HG03565 (cell line): Measurements from ENCODE around the gene MEFV.
A peak's percentile ranks its signal among the peaks of the same experiment; 100 is the strongest.

Experiments used
- ATAC-seq: cut with Tn5 transposase; IDR thresholded peaks from one replicate; pipeline ENCODE4 v1.9.1; 2021; ENCODE audit warnings: mild to moderate bottlenecking, moderate library complexity; ENCODE audit not compliant: unreplicated experiment

The MEFV gene

GRCh38 chr16:3268294-3268693 lies 11.9 kb upstream of the MEFV start:
- ATAC-seq, result no peak

- no peak for ATAC-seq
Observed at GRCh38 chr16:3266873-3267537, 10.6 kb upstream of the MEFV start.

DNA sequence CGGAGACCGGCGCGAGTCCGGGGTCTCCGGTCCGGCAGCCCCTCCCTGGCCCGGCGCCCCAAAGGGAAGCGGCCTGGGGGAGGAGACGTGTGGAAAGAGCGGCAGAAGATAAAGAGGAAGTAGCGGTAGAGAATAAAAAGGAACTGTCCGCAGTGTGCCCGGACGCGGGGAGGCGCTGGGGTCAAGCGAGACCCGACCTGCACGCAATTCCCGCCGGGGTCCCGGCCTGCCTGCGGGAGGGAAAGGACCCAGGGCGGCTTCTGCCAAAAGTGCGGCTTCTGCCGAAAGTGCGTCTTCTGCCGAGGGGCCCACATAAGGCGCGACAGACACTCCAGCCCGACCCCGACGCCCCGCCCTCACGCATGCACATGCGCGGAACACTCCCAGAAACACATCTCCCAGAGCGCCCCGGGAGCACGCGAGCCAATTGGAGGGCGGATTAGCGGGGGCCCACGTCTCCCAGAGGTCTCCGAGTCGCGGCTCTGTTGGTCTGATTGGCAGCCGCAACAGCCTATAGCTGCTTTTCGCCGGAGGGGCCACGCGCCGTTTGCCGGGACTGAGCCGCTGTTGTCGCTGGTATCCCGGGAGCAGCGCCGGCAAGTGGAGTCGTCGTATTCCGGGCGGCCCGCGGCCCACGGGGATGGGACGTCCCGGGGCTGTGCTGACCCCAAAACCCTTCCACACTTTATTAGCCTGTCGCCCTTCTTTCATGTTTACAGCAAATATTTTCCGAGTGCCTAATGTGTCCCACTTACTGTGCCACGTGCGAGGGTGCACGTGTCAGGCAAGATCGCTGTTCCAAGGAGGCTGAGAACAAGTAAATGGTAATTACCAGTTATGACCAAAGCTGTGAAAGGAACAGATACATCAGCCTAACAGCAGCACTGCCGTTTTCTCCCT lies 8.0 kb upstream of the MEFV start:
- ATAC-seq, result peak; percentile 70

GRCh38 chr16:3262517-3262916 lies 6.1 kb upstream of the MEFV start:
- no peak for ATAC-seq

DNA sequence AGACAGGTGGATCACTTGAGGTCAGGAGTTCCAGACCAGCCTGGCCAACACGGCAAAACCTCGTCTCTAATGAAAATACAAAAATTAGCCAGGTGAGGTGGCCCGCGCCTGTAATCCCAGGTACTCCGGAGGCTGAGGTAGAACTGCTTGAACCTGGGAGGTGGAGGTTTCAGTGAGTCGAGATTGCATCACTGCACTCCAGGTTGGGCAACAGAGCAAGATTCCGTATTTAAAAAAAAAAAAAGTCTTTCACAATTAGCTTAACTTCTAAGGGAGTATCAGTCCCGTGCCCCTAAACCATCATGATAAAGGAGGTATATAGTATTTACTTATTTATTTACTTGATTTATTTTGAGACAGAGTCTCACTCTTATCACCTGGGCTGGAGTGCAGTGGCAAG lies 3.4 kb upstream of the MEFV start:
- no peak for ATAC-seq

GRCh38 chr16:3256866-3257465 lies 533 bp upstream of the MEFV start:
- no peak for ATAC-seq

- no peak for ATAC-seq
Observed at GRCh38 chr16:3254309-3254708, 2.1 kb downstream of the MEFV start.

- ATAC-seq, result no peak
Observed at GRCh38 chr16:3252967-3253366, 3.5 kb downstream of the MEFV start.

GRCh38 chr16:3249451-3249850 lies 7.0 kb downstream of the MEFV start:
- ATAC-seq, result no peak

DNA sequence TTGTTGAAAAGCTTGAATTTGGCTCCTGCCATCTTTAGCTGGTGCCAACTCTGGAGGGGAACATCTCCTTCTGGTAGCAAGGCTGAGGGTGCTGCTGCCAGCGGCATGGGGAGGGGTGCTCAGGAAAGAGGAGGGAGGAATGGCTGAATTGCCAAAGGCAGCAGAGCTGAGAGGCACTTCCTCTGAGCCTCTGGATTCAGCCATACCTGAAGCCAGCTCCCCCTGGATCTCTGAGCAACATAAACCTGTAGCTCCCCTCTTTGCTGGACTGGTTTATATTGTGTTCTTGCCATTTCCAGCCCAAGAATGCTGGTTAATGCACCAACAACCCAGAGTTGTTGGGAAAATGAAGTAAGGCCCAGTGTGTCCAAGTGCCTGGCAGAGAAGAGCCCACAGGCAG lies 7.4 kb downstream of the MEFV start:
- no peak for ATAC-seq

- no peak for ATAC-seq
Observed at GRCh38 chr16:3248596-3248995, 7.8 kb downstream of the MEFV start.

- no peak for ATAC-seq
Observed at GRCh38 chr16:3246876-3247275, 9.6 kb downstream of the MEFV start.

DNA sequence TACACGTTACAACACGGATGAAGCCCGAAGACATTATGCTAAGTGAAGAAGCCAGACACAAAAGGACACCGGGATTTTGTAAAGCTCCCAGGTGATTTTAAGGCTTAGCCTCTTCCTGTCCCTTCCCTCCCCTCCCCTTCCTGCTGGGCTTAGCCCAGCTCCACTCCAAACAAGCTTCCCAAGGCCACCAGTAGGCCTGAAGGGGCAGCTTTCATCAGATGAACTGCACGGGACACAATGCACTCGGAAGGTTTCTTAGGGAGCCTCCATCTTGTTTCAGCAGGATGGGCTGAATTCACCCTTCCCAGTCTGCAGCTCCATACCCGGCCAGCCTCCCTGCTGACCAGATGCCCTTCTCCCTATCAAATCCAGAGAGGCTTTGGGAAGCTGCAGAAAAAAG lies 10.4 kb downstream of the MEFV start:
- ATAC-seq, result no peak

DNA sequence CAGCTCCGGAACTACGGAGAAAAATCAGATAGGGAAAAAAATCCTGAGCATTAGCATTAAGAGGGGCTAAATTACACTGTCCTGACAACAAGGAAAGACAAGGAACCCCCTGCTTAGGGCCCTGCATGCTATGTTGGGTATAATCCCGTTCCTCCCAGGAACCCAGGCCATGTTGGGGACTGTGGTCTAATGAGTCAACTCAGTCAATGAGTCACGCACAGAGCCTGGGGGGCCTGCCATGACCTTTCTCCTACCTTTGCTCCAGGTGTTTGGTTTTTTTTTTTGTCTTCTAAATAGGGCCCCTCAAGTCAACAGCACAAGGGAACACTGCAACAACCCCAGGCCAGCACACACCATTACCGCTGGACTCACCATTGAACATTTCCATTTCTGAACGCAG lies 12.6 kb downstream of the MEFV start:
- ATAC-seq, result no peak

- no peak for ATAC-seq
Observed at GRCh38 chr16:3242709-3243108, 13.7 kb downstream of the MEFV start.

DNA sequence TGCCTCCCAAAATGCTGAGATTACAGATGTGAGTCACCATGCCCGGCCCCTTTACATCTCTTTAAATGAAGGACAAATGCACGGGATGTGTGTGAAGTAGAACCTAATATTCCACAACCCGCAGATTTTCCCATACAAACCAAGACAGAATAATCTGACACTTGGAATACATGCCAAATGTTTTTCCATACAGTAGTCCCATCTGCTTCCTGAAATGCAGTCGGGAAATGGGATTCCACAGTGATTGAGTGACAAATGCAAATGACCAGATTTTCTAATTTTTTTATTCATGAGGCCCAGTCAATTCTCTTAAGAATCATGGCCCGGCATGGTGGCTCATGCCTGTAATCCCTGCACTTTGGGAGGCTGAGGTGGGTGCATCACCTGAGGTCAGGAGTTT lies 14.7 kb downstream of the MEFV start:
- ATAC-seq, result no peak

DNA sequence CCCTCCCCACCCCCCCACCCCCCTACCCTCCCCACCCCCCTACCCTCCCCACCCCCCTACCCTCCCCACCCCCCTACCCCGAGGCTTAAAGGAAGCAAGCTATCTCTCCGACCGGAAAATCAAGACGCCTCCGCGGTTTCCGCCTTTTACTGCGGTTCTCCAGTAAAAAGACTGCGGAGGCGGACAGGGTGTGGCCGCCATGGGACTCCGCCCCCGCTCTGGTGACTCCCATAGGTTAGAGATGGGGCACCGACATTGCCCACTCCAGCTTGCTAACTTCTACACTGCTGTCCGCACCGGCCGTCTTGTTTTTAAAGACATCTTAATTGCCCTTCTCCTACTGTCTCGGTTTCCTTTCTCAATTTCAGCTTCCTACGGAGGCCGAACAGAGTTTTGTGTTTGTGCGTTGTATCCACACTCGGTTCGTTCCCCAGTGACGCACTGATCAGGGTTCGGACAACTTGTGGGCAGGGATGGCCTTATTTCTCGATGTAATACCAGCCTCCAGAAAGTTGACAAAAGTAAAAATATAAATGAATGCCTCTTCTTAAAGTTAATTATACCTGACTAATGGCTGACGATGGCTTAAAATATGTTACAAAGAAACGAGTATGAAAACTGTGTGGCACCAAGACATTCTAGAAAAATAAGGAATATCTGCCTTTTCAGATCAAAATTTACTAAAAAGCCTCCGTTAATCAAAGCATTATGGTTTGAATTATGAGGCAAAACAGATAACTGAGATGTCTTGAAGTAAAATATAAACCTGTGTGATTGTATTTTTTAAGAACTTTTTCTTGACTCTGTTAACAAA lies 20.4 kb downstream of the MEFV start:
- no peak for ATAC-seq

DNA sequence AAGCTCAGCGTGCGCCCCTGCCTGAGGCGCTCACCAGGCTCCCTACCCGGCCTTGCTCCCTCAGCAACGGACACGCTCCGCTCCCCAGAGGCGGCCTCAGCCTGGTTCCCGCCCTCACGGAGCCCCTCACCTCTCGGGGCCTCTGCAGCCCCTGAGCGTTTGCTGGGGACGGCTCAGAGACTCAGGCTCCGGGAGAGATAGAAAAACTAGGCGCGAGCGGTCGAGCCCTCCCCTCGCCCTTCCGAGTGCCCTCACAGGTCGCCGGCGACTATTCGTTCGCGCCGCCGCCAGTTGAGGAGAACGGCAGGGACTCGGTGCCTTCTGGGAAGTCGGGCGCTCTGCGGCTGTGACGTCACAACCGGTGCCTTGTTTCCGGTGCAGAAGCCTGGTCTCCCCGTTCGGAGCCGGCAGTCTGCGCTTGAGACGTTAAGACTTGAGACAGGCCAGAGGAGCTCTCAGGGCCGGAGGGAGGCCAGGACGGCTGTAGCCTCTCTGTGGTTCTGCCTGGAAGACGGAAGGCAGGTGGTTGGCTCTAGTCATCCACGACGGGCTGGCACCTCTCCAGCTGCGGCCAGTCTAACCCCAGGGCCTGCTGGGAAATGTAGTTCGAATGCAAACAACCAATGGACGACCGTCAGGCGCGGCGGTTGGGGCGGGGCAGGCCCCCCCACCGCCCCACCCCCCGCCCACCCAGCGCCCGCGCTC lies 21.4 kb downstream of the MEFV start, which contains the start of gene ZNF200:
ZNF200 (minus strand) TSS at position 302 of the 705 bp plus-strand sequence. CDS start 1,403 bp downstream, outside the sequence.
- peak; percentile 91 for ATAC-seq

GRCh38 chr16:3234543-3234856 lies 21.9 kb downstream of the MEFV start:
- ATAC-seq, result no peak

- no peak for ATAC-seq
Observed at GRCh38 chr16:3223913-3224515, 32.4 kb downstream of the MEFV start.
